Type B pancreatic cell (in vitro differentiated cells): ENCODE measurements around the gene SPATA46. TPM values are rescaled to one million over a fixed set of nuclear protein-coding genes. Genes with fewer than 3 reads are reported as not detected.

Experiments
- DNase-seq: peaks from one replicate; pipeline ENCODE4 v3.0.0; 2021; ENCODE audit warnings: mixed read lengths; ENCODE audit not compliant: unreplicated experiment; ENCODE audit errors: extremely low spot score
- H3K27ac Mint-ChIP-seq: 2 replicates; pipeline ENCODE4 v1.8.0; 2021; ENCODE audit warnings: mild to moderate bottlenecking, mixed read lengths
- H3K27me3 Mint-ChIP-seq: 2 replicates; pipeline ENCODE4 v1.8.0; 2021; ENCODE audit warnings: mixed read lengths
- H3K36me3 Mint-ChIP-seq: 2 replicates; pipeline ENCODE4 v1.8.0; 2021; ENCODE audit warnings: mixed read lengths
- H3K4me1 Mint-ChIP-seq: one replicate; pipeline ENCODE4 v1.8.0; 2021; ENCODE audit warnings: mixed read lengths; ENCODE audit not compliant: unreplicated experiment
- H3K4me3 Mint-ChIP-seq: 2 replicates; pipeline ENCODE4 v1.8.0; 2021; ENCODE audit warnings: mild to moderate bottlenecking, mixed read lengths
- H3K9me3 Mint-ChIP-seq: 2 replicates; pipeline ENCODE4 v1.8.0; 2021; ENCODE audit warnings: mixed read lengths
- total RNA-seq: library from RNA; stranded (reverse); gene quantifications from 2 replicates; pipeline ENCODE4 v1.2.1, GENCODE V29; 2021; ENCODE audit warnings: low replicate concordance
- TF ChIP-seq, protein P1 (sequence below): fragments of 200-600 bp; sonication (generic); conservative IDR thresholded peaks from 2 replicates; pipeline ENCODE4 v1.5.0; 2021; ENCODE audit warnings: antibody characterized with exemption, mild to moderate bottlenecking

Gene SPATA46
- total RNA-seq, 1 donor from 2014 or later, result not detected

DNA sequence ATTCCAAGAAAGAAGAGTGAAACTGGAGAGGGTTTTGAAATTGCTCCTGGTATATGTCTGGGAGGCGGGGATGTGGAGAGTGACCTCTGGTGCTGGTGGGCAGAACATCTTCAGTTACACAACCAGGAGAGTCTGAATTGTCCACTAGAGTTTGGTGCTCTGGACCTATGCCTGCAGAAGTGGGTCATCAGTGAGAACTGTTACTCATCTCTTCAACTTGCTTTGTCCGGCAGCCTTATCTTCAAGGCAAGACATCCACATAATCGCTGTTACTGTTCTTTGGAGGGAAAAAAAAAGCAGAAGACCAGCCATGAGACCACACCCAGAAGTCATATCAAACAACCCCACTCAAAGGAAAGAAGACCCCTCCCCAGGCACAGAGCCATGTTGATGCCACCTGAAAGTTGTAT is 20.4 kb upstream of the SPATA46 start:
- DNase-seq, result no peak
- Mint-ChIP-seq H3K27ac (no peak overlapping the region), H3K9me3 (no peaks in the 10 kb centered on the region), H3K4me1 (peaks cover 29% of the 10 kb centered on the region), H3K36me3 (no peaks in the 10 kb centered on the region), H3K27me3 (peaks cover 29% of the 10 kb centered on the region), H3K4me3 (no peak overlapping the region)
- TF ChIP-seq, protein P1, sequence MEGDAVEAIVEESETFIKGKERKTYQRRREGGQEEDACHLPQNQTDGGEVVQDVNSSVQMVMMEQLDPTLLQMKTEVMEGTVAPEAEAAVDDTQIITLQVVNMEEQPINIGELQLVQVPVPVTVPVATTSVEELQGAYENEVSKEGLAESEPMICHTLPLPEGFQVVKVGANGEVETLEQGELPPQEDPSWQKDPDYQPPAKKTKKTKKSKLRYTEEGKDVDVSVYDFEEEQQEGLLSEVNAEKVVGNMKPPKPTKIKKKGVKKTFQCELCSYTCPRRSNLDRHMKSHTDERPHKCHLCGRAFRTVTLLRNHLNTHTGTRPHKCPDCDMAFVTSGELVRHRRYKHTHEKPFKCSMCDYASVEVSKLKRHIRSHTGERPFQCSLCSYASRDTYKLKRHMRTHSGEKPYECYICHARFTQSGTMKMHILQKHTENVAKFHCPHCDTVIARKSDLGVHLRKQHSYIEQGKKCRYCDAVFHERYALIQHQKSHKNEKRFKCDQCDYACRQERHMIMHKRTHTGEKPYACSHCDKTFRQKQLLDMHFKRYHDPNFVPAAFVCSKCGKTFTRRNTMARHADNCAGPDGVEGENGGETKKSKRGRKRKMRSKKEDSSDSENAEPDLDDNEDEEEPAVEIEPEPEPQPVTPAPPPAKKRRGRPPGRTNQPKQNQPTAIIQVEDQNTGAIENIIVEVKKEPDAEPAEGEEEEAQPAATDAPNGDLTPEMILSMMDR, result no peak

DNA sequence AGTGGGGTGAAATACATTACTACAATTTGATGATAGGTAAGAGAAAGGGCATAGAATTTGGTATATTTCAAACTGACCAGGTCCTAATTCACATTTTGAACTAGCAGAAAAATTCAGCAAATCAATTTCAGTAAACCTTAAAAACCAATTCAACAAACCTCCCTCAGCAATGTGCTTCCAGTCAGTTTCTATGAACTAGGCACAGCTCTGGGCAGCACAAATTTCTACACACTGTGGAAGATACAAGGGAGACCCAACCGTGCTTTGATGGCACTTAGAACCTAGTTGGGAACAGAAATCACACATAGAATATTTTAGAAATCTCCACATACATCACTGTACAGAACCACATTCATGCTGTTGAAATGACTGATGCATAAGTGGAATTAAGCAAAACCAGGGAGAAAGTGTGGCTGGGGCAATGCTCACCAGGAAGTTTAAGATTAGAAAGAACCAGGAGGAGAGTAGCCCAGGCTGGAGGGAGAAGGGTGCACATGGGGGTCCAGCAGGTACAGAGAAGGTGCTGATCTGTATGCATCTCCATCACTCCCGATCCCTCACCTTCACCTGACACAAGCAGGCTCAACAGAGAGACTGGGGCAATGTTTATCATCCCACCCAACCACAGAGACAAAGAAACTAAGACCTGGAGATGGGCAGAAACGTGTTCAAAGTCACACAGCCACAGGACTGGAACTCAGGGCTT is 19.7 kb upstream of the SPATA46 start:
- no peak overlapping the region for H3K4me3 Mint-ChIP-seq
- TF ChIP-seq, protein P1, result no peak
- H3K9me3 Mint-ChIP-seq, result no peaks in the 10 kb centered on the region
- H3K27me3 Mint-ChIP-seq, result peaks cover 29% of the 10 kb centered on the region
- no peaks in the 10 kb centered on the region for H3K36me3 Mint-ChIP-seq
- H3K4me1 Mint-ChIP-seq, result peaks cover 36% of the 10 kb centered on the region
- DNase-seq, result peak; percentile 20
- no peak overlapping the region for H3K27ac Mint-ChIP-seq

DNA sequence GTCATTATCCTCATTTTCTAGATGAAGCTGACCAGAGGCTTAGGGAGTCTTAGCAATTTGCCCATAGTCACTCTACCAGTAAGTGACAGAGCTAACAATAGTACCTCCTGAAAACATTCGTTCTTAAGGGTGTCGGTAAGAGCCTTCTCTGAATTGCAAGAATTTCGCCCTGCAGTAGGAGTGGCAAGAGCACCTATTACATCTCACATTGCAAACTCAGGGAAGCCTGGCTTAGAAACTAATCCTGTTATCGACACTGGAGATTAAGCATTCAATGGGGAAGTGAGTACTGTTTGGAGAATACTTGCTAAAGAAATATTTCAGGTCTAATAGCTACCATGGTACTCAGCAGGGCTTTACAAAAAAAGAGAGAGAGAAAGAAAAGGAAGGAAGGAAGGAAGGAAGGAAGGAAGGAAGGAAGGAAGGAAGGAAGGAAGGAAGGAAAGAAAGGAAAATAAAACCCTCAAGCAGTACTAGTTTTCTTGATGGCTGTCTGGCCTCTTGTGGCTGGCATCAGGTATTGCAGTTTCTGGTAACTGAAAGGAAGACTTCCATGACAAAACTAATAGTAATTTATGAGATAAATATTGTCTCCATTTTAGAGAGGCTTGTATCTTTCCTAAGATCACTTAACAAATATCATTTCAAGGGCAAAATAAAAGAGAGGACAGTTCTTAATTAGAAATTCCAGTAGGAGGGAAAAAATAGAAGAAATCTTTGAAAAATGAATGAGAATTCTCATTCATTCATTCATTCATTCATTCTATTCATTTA is 15.3 kb upstream of the SPATA46 start:
- peak overlapping the region; percentile 68 for H3K27ac Mint-ChIP-seq
- TF ChIP-seq, protein P1, result peak; percentile 85
- no peak for DNase-seq
- H3K27me3 Mint-ChIP-seq, result peaks cover 15% of the 10 kb centered on the region
- H3K4me3 Mint-ChIP-seq, result peak overlapping the region; percentile 5
- H3K9me3 Mint-ChIP-seq, result no peaks in the 10 kb centered on the region
- H3K4me1 Mint-ChIP-seq, result peaks cover 29% of the 10 kb centered on the region
- H3K36me3 Mint-ChIP-seq, result no peaks in the 10 kb centered on the region

DNA sequence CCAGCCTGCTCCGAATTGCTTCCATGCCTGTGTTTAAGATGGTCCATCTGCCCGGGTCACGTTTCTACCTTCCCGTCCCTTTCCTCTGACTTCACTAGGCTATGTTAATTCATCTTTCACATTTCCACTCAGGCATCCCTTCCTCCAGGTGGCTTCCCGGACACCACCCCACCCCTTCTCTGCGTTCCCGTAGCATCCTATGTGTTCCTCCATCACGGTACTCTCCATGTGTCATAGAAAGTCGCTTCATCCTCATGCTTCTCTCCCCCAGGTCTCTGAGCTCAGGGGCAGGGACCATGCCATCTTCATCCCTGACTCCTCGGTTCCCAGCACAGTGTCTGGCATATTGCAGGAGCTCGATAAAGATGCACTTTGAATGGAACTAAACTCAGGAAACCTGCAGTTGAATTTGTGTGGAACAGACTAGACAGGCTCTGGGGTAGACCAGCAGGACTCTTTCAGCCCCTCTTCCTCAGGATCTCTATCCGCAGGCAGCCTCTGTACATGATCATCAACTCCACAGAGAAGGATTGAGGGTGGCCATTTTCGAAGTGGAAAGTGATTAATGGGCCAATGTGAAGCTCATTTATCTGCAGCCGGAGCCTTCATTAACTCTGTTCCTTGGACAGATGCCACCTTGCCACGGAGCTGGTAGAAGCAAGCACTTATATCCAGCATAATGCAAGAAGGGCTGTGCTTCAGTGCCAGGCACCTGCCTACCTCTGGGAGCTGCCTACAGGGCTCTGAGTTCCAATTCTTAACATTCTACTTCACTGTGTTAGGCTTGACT is 13.9 kb upstream of the SPATA46 start:
- H3K27ac Mint-ChIP-seq, result no peak overlapping the region
- H3K27me3 Mint-ChIP-seq, result peaks cover 3% of the 10 kb centered on the region
- TF ChIP-seq, protein P1, result no peak
- H3K36me3 Mint-ChIP-seq, result no peaks in the 10 kb centered on the region
- H3K9me3 Mint-ChIP-seq, result no peaks in the 10 kb centered on the region
- H3K4me1 Mint-ChIP-seq, result peaks cover 29% of the 10 kb centered on the region
- DNase-seq, result peak; percentile 43
- no peak overlapping the region for H3K4me3 Mint-ChIP-seq

DNA sequence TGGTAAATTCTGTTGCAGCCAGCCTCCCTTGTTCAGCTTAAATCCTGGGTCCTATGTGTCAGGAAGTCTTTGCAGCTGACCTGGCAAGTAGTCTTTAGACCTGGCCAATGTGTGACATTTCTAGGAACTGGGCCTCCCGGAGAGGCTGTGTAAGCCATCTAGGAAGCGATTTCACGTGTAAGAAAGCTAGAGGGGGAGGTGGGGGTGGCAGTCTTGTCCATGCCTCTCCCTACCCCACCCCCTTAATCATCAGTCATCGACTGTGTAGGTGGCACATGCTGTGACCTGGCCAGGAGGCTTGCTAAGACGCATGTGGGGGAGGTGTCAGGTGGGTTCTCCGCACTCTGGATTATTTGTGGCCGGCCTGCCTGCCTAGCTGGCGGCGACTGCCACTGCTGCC is 13.3 kb upstream of the SPATA46 start:
- TF ChIP-seq, protein P1, result no peak
- H3K27me3 Mint-ChIP-seq, result peaks cover 3% of the 10 kb centered on the region
- H3K27ac Mint-ChIP-seq, result no peak overlapping the region
- peak; percentile 52 for DNase-seq
- H3K9me3 Mint-ChIP-seq, result no peaks in the 10 kb centered on the region
- H3K36me3 Mint-ChIP-seq, result peaks cover 4% of the 10 kb centered on the region
- H3K4me3 Mint-ChIP-seq, result no peak overlapping the region
- peaks cover 34% of the 10 kb centered on the region for H3K4me1 Mint-ChIP-seq
